HL-60 (cell line): Measurements from ENCODE around the gene TRIP13.

ENCODE experiments used
- POLR2AphosphoS5 ChIP-seq: IDR thresholded peaks from 2 replicates; pipeline ENCODE4 v1.6.1; 2012; ENCODE audit warnings: low read depth
- TF ChIP-seq, protein P1 (sequence below): IDR thresholded peaks from one replicate; pipeline ENCODE4 v1.5.1; 2011; ENCODE audit warnings: low read length, control low read depth, inconsistent platforms; ENCODE audit not compliant: insufficient read depth
- TF ChIP-seq, protein P2 (sequence below): IDR thresholded peaks from 2 replicates; pipeline ENCODE4 v1.6.1; 2012; ENCODE audit warnings: low read depth; ENCODE audit not compliant: insufficient replicate concordance

DNA sequence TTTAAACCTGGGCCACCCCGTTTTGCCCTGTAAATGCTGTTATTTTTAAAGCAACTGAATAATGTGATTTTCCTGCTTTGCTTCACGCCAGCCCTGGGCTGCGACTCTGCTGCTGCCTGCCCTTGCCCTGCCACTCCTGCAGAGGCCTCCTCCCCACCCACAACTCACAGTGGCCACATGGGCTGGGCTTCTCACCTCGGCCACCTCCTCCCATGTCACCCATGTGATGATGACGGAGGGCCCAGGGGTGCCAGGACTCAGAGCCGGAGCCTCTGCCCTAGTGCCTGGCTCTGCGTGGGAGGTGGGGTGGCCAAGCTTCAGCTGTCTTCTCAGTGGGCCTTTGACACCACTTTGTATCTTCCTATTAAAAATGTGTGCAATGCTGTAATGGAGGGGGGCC is 67.9 kb downstream of the TRIP13 start:
- TF ChIP-seq, protein P1, sequence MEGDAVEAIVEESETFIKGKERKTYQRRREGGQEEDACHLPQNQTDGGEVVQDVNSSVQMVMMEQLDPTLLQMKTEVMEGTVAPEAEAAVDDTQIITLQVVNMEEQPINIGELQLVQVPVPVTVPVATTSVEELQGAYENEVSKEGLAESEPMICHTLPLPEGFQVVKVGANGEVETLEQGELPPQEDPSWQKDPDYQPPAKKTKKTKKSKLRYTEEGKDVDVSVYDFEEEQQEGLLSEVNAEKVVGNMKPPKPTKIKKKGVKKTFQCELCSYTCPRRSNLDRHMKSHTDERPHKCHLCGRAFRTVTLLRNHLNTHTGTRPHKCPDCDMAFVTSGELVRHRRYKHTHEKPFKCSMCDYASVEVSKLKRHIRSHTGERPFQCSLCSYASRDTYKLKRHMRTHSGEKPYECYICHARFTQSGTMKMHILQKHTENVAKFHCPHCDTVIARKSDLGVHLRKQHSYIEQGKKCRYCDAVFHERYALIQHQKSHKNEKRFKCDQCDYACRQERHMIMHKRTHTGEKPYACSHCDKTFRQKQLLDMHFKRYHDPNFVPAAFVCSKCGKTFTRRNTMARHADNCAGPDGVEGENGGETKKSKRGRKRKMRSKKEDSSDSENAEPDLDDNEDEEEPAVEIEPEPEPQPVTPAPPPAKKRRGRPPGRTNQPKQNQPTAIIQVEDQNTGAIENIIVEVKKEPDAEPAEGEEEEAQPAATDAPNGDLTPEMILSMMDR: no peak
- no peak for TF ChIP-seq POLR2AphosphoS5
- TF ChIP-seq, protein P2, sequence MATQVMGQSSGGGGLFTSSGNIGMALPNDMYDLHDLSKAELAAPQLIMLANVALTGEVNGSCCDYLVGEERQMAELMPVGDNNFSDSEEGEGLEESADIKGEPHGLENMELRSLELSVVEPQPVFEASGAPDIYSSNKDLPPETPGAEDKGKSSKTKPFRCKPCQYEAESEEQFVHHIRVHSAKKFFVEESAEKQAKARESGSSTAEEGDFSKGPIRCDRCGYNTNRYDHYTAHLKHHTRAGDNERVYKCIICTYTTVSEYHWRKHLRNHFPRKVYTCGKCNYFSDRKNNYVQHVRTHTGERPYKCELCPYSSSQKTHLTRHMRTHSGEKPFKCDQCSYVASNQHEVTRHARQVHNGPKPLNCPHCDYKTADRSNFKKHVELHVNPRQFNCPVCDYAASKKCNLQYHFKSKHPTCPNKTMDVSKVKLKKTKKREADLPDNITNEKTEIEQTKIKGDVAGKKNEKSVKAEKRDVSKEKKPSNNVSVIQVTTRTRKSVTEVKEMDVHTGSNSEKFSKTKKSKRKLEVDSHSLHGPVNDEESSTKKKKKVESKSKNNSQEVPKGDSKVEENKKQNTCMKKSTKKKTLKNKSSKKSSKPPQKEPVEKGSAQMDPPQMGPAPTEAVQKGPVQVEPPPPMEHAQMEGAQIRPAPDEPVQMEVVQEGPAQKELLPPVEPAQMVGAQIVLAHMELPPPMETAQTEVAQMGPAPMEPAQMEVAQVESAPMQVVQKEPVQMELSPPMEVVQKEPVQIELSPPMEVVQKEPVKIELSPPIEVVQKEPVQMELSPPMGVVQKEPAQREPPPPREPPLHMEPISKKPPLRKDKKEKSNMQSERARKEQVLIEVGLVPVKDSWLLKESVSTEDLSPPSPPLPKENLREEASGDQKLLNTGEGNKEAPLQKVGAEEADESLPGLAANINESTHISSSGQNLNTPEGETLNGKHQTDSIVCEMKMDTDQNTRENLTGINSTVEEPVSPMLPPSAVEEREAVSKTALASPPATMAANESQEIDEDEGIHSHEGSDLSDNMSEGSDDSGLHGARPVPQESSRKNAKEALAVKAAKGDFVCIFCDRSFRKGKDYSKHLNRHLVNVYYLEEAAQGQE: no peak
